CD4-positive, alpha-beta T cell treated with Interleukin-6 at 100 ng/mL for 8 hours (primary cell): ENCODE measurements around the gene TMEM134.

Experiments used
- DNase-seq: peaks from one replicate; pipeline ENCODE4 v3.0.0-alpha.2; 2020; ENCODE audit warnings: mixed read lengths, low spot score

The TMEM134 gene

GRCh38 chr11:67500831-67501715 lies 32.0 kb upstream of the TMEM134 start:
- DNase-seq: no peak

- DNase-seq: no peak
Measured at GRCh38 chr11:67500484-67500821, 31.4 kb upstream of the TMEM134 start.

GRCh38 chr11:67499808-67500483 lies 30.9 kb upstream of the TMEM134 start:
- no peak for DNase-seq

- no peak for DNase-seq
Measured at GRCh38 chr11:67498544-67498972, 29.5 kb upstream of the TMEM134 start.

GRCh38 chr11:67497656-67498291 lies 28.7 kb upstream of the TMEM134 start:
- DNase-seq: no peak

GRCh38 chr11:67496113-67496512 lies 27.1 kb upstream of the TMEM134 start:
- DNase-seq: no peak

GRCh38 chr11:67495234-67496005 lies 26.4 kb upstream of the TMEM134 start:
- no peak for DNase-seq

- no peak for DNase-seq
Measured at GRCh38 chr11:67494371-67495233, 25.6 kb upstream of the TMEM134 start.

GRCh38 chr11:67493548-67494370 lies 24.7 kb upstream of the TMEM134 start:
- no peak for DNase-seq

GRCh38 chr11:67492801-67493547 lies 23.9 kb upstream of the TMEM134 start:
- DNase-seq: no peak

- no peak for DNase-seq
Measured at GRCh38 chr11:67492069-67492727, 23.1 kb upstream of the TMEM134 start.

GRCh38 chr11:67491276-67492068 lies 22.4 kb upstream of the TMEM134 start:
- no peak for DNase-seq

- no peak for DNase-seq
Measured at GRCh38 chr11:67490727-67491065, 21.6 kb upstream of the TMEM134 start.

- no peak for DNase-seq
Measured at GRCh38 chr11:67489885-67490726, 21.1 kb upstream of the TMEM134 start.

GRCh38 chr11:67489203-67489884 lies 20.3 kb upstream of the TMEM134 start:
- DNase-seq: no peak

- DNase-seq: no peak
Measured at GRCh38 chr11:67486481-67487195, 17.6 kb upstream of the TMEM134 start.
